NCI-H1930 (cell line): ENCODE data around the gene FAM228A.
"Not testable (repeated sequence)": the region's sequence is repeated elsewhere in the genome, so short reads cannot be mapped to it uniquely, and the experiment has no call there.

Source experiments
- DNase-seq, 2 experiments: peaks; one replicate each; lab custom pipeline; 2025; lab: John Stamatoyannopoulos, UW

The FAM228A gene

GRCh38 chr2:24191156-24191555, 16.3 kb downstream of the FAM228A start:
- DNase-seq = no peak

DNA sequence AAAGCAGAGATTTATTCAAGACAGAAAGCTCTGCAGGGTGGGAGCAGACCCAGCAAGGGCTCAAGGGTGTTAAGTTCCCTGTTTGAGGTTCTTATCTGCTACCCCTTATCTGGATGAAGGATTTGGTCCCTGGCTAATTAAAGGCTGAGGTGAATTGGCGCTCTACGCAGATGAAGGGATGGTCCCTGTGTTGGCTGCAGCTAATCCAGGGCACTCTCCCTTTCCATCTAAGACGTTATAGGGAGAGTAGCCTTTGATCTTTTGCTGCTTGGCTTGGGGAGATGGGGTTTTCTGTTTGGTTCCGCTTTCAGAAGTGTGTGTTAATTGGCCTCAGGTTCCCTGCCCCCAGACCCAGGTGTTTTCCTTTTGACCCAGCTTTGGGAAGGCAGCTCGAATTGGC, 17.0 kb downstream of the FAM228A start:
- no peak for DNase-seq

- not testable (repeated sequence) for DNase-seq
These were observed 22.4 kb downstream of the FAM228A start for GRCh38 chr2:24197213-24197612.

GRCh38 chr2:24199968-24200590, 25.2 kb downstream of the FAM228A start:
- DNase-seq = no peak

GRCh38 chr2:24200799-24201198, 25.9 kb downstream of the FAM228A start:
- no peak for DNase-seq

- DNase-seq = no peak
These were observed 28.4 kb downstream of the FAM228A start for GRCh38 chr2:24203029-24203786.

- no peak for DNase-seq
These were observed 28.9 kb downstream of the FAM228A start for GRCh38 chr2:24203787-24204150.

- no peak for DNase-seq
These were observed 29.7 kb downstream of the FAM228A start for GRCh38 chr2:24204505-24204904.

GRCh38 chr2:24205131-24205530, 30.3 kb downstream of the FAM228A start:
- DNase-seq = no peak

- DNase-seq = no peak
These were observed 31.4 kb downstream of the FAM228A start for GRCh38 chr2:24206242-24206641.

DNA sequence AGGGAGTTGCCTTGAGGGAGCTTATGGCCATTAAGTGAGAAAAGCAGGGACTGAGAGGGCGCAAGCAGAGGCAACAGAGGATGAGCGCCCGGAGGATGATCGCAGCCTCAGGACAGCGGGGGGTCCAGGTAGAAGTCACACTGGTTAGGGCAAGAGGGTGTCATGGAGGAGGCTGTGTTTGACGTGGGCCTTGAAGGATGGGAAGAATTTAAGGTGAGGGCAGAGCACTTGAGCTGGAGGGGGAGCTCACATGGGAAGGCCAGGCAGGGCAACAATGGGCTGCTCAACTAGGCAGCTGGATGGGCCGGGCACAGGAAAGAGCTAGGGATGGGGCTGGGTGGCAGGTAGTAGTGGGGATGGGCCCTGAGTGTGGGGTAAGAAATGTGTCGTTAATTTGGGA, 31.9 kb downstream of the FAM228A start:
- no peak for DNase-seq

DNA sequence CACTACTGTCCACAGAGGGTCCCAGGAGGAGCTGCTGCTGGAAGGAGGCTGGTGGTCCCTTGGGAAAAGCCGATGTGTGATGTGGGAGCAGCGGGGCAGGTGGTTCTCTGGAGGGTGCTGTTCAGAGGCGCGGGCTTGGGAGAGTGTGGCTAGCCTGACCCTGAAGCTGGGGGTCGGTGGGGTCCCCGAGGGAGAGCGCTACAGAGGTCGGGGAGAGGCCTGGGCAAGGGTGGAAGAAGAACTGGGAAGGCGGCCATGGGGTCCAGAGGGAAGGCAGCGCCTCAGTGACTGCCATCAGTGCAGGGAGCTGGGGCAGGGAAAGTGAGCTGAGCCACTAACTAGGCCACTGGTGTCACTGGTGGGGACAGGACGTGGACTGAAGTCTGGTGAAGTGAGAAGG, 32.5 kb downstream of the FAM228A start:
- DNase-seq = no peak

DNA sequence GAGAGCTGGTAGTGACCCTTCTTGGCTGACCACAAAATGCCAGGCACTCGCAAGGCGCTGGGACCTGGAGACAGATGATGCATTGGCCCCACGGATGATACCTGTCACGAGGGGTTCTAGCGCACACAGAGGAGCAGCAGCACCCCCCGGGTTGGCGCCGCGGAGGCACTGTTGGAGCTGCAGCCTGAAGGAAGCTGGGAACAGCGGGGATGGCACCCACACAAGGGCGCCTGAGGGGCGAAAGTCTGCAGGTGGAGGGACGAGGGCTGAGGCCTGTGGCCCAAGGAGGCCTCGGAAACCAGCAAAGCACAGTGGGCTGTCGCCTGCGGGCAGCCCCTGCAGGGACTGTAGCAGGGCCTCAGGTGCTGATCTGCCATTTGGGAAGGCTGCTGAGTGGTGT, 33.6 kb downstream of the FAM228A start:
- DNase-seq = no peak

DNA sequence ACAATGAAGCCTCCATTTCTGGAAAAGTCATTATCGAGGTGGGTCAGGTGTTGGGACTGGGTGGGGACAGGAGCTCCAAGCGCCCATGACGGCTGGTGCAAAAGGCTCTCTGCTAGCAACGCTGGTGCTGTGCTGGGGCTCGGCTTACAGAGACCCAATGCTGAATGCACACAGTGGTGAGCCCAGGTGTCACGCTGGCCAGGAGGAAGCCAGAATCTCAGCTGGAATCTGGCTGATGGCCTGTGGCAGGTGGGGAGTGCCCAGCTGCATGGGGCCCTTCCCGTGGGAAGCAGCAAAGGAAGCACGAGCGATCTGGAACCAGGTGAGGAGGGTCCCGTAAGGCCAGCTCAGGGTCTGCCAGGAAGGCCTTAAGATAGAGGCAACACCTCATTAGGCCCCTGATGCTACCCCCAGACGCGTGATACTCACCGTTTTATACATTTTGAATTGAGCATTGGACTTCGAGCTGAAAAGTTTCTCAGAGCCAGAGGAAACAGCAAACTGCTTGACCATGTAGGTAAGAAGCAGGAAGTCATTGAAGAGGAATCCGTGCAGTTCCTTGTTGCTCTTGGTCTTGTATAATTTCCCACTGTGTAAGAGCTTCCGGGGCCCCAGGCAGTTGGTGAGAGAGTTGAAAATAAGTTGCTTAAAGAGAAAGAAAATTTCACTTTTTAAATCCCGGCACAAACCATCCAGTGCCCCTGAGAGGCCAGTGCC, 34.7 kb downstream of the FAM228A start:
- no peak for DNase-seq

DNA sequence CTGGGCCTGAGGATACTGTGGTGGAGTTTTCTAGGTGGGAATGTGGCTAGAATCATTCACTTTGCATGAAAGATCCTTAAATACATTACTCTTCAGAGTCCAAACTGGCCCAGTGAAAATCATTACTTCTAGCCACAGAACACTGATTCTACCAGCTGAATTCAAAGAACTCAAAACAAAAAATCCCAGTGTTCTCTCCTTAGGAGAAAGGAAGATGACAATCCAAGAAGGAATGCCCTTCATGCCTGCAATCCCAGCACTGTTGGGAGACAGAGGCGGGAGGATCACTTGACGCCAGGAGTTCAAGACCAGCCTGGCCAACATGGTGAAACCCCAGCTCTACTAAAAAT, 35.2 kb downstream of the FAM228A start:
- no peak for DNase-seq

DNA sequence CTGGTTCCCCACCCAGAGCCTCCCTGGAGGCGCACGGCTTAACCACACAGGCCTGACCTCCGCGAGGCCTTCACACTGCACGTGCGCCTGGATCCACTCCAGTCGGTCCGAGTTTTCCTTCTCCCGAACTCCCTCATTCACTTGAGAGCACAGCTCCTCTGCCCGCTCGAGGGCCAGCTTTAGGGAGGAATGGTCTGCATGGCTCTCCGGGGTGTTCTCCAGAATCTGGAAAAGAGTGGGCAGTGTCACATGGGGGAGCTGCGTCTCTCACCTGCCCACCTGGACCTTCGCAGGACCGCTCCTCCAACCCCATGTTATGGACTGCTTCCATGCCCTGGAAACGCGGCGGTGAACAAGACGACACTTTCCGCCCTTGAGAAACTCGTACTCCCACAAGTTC, 35.9 kb downstream of the FAM228A start:
- DNase-seq = no peak

- DNase-seq = no peak
These were observed 36.6 kb downstream of the FAM228A start for GRCh38 chr2:24211408-24211807.

- DNase-seq = no peak
These were observed 40.0 kb downstream of the FAM228A start for GRCh38 chr2:24214880-24215279.

- no peak for DNase-seq
These were observed 45.9 kb downstream of the FAM228A start for GRCh38 chr2:24220554-24221291.

DNA sequence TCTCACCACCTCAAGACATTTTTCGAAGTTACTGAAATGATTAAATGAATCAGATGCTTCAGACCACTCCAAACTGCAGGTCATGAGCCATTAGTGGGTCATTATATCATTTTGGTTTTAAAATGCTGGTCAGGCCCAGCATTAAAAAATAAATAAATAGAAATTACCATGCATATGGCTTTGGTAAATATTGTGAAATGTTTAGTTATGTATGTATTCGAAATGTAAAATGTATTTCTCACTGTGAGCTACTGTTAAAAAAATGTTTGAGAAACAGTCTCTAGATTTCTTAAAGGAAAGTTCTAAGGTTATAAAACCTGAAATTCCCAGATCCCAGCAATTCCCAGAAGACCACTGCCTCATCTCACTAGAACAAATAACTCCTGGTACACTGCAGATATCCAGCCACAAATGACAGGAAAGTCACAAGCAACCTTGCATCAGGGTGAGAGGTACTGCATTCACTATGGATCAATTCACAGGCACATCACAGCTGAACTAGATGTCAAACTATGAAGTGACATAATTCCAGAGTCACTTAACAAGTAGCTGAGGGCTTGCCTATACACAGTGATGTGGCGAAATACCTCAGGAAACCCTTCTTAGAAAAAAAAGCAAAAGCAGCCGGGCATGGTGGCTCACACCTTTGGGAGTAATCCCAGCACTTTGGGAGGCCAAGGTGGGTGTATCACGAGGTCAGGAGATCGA, 46.6 kb downstream of the FAM228A start:
- DNase-seq = no peak

- no peak for DNase-seq
These were observed 48.1 kb downstream of the FAM228A start for GRCh38 chr2:24222946-24223345.
